HEK293 (cell line): Measurements from ENCODE around the gene SPTBN5.

Source experiments
- CTCF ChIA-PET: fragments of 350-600 bp; formaldehyde crosslinking; extraction: SDS; loops from one replicate; lab custom pipeline; 2021; ENCODE audit warnings: antibody characterized with exemption; lab: Yijun Ruan, JAX
- POLR2A ChIA-PET: fragments of 300-600 bp; formaldehyde crosslinking; extraction: SDS; loops from one replicate; lab custom pipeline; 2020; ENCODE audit warnings: antibody characterized with exemption, inconsistent platforms; lab: Yijun Ruan, JAX
- H3K27ac ChIP-seq: fragments of 200-500 bp; sonication (Bioruptor generic); 2 replicates; pipeline ENCODE4 v1.5.1; 2014; ENCODE audit warnings: low read depth, low read length, control low read depth, inconsistent platforms; ENCODE audit errors: extremely low read depth
- H3K36me3 ChIP-seq, 2 experiments: fragments of 200-500 bp in 1 of 2; sonication (Bioruptor generic) in 1 of 2; 1 replicate in 1 of 2; 2 replicates in 1 of 2; pipeline ENCODE4 v1.5.1; 2014 to 2017; ENCODE audit warnings: inconsistent platforms in 2 of 2, low read length in 2 of 2; ENCODE audit not compliant: control insufficient read depth in 2 of 2, insufficient read depth in 1 of 2
- H3K4me1 ChIP-seq: fragments of 200-500 bp; sonication (Bioruptor generic); 2 replicates; pipeline ENCODE4 v1.5.1; 2014; ENCODE audit warnings: mild to moderate bottlenecking, low read length, inconsistent platforms; ENCODE audit not compliant: control insufficient read depth, insufficient read depth
- H3K4me3 ChIP-seq: 2 replicates; pipeline ENCODE4 v1.5.1; 2011; ENCODE audit warnings: low read depth, mild to moderate bottlenecking, control low read depth, low read length, moderate library complexity
- H3K9me3 ChIP-seq: fragments of 200-500 bp; sonication (Bioruptor generic); 2 replicates; pipeline ENCODE4 v1.5.1; 2014; ENCODE audit warnings: low read depth, low read length, inconsistent platforms; ENCODE audit not compliant: control insufficient read depth, insufficient read depth
- GLIS1 ChIP-seq: fragments of 450-650 bp; formaldehyde crosslinking; IDR thresholded peaks from 2 replicates; pipeline ENCODE4 v1.5.1; 2016; ENCODE audit warnings: missing biosample characterization, missing genetic modification characterization
- HOXD13 ChIP-seq: sonication (generic); formaldehyde crosslinking; IDR thresholded peaks from 2 replicates; pipeline ENCODE4 v1.8.0; 2022; ENCODE audit warnings: missing genetic modification reagents, borderline replicate concordance
- SP7 ChIP-seq: fragments of 450-650 bp; formaldehyde crosslinking; IDR thresholded peaks from 2 replicates; pipeline ENCODE4 v1.5.1; 2016; ENCODE audit warnings: missing biosample characterization, missing genetic modification characterization
- TCF7L2 ChIP-seq: IDR thresholded peaks from 2 replicates; pipeline ENCODE4 v1.6.1; 2011; ENCODE audit warnings: low read depth, mild to moderate bottlenecking, inconsistent platforms, low read length, moderate library complexity, borderline replicate concordance
- TRIM28 ChIP-seq: IDR thresholded peaks from 2 replicates; pipeline ENCODE4 v1.6.1; 2011; ENCODE audit warnings: low read length, control low read depth, borderline replicate concordance
- ZBTB1 ChIP-seq: fragments of 450-650 bp; formaldehyde crosslinking; IDR thresholded peaks from 2 replicates; pipeline ENCODE4 v1.5.1; 2016; ENCODE audit warnings: missing biosample characterization, missing genetic modification characterization
- ZBTB21 ChIP-seq: fragments of 450-650 bp; formaldehyde crosslinking; IDR thresholded peaks from 2 replicates; pipeline ENCODE4 v1.5.1; 2017; ENCODE audit warnings: missing biosample characterization, missing genetic modification characterization
- ZEB2 ChIP-seq: fragments of 450-650 bp; formaldehyde crosslinking; IDR thresholded peaks from 2 replicates; pipeline ENCODE4 v1.5.1; 2016; ENCODE audit warnings: missing biosample characterization, missing genetic modification characterization
- ZNF221 ChIP-seq: fragments of 450-650 bp; formaldehyde crosslinking; IDR thresholded peaks from 2 replicates; pipeline ENCODE4 v1.5.1; 2017; ENCODE audit warnings: missing biosample characterization, missing genetic modification characterization, borderline replicate concordance
- ZNF426 ChIP-seq: fragments of 450-650 bp; formaldehyde crosslinking; IDR thresholded peaks from 2 replicates; pipeline ENCODE4 v1.5.1; 2017; ENCODE audit warnings: missing biosample characterization, missing genetic modification characterization, mild to moderate bottlenecking, inconsistent platforms, moderate library complexity
- ZNF501 ChIP-seq: fragments of 450-650 bp; formaldehyde crosslinking; IDR thresholded peaks from 2 replicates; pipeline ENCODE4 v1.5.1; 2016; ENCODE audit warnings: missing biosample characterization, missing genetic modification characterization
- ZNF555 ChIP-seq: fragments of 450-650 bp; formaldehyde crosslinking; conservative IDR thresholded peaks from 2 replicates; pipeline ENCODE4 v1.5.1; 2017; ENCODE audit warnings: missing biosample characterization, mild to moderate bottlenecking, missing genetic modification characterization, inconsistent platforms
- ZNF596 ChIP-seq: fragments of 450-650 bp; IDR thresholded peaks from 2 replicates; pipeline ENCODE4 v1.5.0; 2018; ENCODE audit warnings: missing biosample characterization, mild to moderate bottlenecking, missing genetic modification characterization, moderate library complexity
- ZNF664 ChIP-seq: fragments of 450-650 bp; formaldehyde crosslinking; IDR thresholded peaks from 2 replicates; pipeline ENCODE4 v1.5.1; 2016; ENCODE audit warnings: missing biosample characterization, missing genetic modification characterization
- ZNF677 ChIP-seq: fragments of 450-650 bp; IDR thresholded peaks from 2 replicates; pipeline ENCODE4 v1.5.0; 2018; ENCODE audit warnings: missing biosample characterization, mild to moderate bottlenecking, missing genetic modification characterization, moderate library complexity
- TF ChIP-seq, protein P1 (sequence below): fragments of 450-650 bp; formaldehyde crosslinking; IDR thresholded peaks from 2 replicates; pipeline ENCODE4 v1.5.1; 2016; ENCODE audit warnings: missing biosample characterization, missing genetic modification characterization, low read depth
- TF ChIP-seq, protein P2 (sequence below): fragments of 450-650 bp; formaldehyde crosslinking; IDR thresholded peaks from 2 replicates; pipeline ENCODE4 v1.5.1; 2016; ENCODE audit warnings: missing biosample characterization, missing genetic modification characterization
- TF ChIP-seq, protein P3 (sequence below): fragments of 450-650 bp; formaldehyde crosslinking; conservative IDR thresholded peaks from 2 replicates; pipeline ENCODE4 v1.5.1; 2016; ENCODE audit warnings: low read depth, missing biosample characterization, missing genetic modification characterization
- TF ChIP-seq, protein P4 (sequence below): fragments of 450-650 bp; formaldehyde crosslinking; IDR thresholded peaks from 2 replicates; pipeline ENCODE4 v1.5.1; 2016; ENCODE audit warnings: missing biosample characterization, missing genetic modification characterization
- TF ChIP-seq, protein P5 (sequence below): fragments of 450-650 bp; formaldehyde crosslinking; IDR thresholded peaks from 2 replicates; pipeline ENCODE4 v1.5.1; 2016; ENCODE audit warnings: missing biosample characterization, missing genetic modification characterization
- TF ChIP-seq, protein P6 (sequence below): fragments of 450-650 bp; formaldehyde crosslinking; IDR thresholded peaks from 2 replicates; pipeline ENCODE4 v1.5.1; 2016; ENCODE audit warnings: missing biosample characterization, missing genetic modification characterization

The SPTBN5 gene

DNA sequence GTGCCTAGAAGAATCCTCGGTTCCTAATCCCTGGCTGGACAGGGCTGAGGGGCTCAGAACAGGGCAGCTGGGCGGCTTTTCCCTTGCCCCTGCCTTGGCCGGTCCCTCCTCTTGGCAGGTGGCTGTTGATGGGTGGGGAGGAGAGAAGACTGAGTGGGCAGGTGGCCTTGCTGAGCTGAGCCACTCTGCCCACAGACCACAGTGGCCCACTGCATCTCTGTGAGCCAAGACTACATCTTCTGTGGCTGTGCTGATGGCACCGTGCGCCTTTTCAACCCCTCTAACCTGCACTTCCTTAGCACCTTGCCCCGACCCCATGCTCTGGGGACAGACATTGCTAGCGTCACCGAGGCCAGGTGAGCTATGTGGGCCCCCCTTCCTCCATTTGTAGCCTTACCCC is 80.4 kb downstream of the SPTBN5 start:
- CTCF ChIA-PET = interaction anchor here (0.6 to 6.5 kb wide), 5 partner anchors 33 to 347 kb away, joined by 5 to 100 read pairs (median 17); partner anchors contain the start of gene MAPKBP1

DNA sequence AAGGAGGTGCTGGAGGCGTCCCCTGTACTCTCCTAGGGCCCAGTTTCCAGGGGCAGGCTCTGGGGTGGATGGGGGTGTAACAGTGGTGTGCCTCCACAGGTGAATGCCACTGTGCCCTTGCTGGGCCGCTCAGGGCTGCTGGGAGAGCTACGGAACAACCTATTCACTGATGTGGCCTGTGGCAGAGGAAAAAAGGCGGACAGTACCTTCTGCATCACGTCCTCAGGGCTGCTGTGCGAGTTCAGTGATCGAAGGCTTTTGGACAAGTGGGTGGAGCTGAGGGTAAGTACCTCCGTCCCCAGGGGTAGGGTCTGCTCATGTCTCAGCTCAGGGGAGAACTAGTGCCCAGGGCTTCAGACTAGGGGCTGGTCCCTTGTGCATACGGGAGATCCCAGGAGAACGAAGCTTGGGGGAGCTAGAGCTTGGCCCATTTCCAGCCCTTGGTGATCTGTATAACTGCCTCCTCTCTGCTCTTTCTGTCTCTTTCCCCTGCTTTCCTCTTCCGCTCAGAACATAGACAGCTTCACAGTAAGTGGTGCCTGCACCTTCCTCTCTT is 81.0 kb downstream of the SPTBN5 start:
- CTCF ChIA-PET = interaction anchor here (0.6 to 6.5 kb wide), 8 partner anchors 25 to 347 kb away, joined by 3 to 100 read pairs (median 6); partner anchors contain the start of gene MAPKBP1
- Histone ChIP-seq H3K27ac (no peak overlapping the region), H3K4me1 (no peaks in the 10 kb centered on the region), H3K9me3 (no peaks in the 10 kb centered on the region), H3K4me3 (no peak overlapping the region), H3K36me3 (peaks cover 0 to 27% of the 10 kb centered on the region in 2 experiments; a peak in 1 of 3 replicates)
- POLR2A ChIA-PET = no interaction called here
- TF ChIP-seq ZNF677 = no peak
- TF ChIP-seq ZNF221 = no peak
- TF ChIP-seq GLIS1 (tag by site-specific recombination) = no peak
- TF ChIP-seq, protein P1, sequence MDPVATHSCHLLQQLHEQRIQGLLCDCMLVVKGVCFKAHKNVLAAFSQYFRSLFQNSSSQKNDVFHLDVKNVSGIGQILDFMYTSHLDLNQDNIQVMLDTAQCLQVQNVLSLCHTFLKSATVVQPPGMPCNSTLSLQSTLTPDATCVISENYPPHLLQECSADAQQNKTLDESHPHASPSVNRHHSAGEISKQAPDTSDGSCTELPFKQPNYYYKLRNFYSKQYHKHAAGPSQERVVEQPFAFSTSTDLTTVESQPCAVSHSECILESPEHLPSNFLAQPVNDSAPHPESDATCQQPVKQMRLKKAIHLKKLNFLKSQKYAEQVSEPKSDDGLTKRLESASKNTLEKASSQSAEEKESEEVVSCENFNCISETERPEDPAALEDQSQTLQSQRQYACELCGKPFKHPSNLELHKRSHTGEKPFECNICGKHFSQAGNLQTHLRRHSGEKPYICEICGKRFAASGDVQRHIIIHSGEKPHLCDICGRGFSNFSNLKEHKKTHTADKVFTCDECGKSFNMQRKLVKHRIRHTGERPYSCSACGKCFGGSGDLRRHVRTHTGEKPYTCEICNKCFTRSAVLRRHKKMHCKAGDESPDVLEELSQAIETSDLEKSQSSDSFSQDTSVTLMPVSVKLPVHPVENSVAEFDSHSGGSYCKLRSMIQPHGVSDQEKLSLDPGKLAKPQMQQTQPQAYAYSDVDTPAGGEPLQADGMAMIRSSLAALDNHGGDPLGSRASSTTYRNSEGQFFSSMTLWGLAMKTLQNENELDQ (tag by site-specific recombination) = no peak
- TF ChIP-seq, protein P2, sequence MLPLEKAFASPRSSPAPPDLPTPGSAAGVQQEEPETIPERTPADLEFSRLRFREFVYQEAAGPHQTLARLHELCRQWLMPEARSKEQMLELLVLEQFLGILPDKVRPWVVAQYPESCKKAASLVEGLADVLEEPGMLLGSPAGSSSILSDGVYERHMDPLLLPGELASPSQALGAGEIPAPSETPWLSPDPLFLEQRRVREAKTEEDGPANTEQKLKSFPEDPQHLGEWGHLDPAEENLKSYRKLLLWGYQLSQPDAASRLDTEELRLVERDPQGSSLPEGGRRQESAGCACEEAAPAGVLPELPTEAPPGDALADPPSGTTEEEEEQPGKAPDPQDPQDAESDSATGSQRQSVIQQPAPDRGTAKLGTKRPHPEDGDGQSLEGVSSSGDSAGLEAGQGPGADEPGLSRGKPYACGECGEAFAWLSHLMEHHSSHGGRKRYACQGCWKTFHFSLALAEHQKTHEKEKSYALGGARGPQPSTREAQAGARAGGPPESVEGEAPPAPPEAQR (tag by site-specific recombination) = no peak
- TF ChIP-seq, protein P3, sequence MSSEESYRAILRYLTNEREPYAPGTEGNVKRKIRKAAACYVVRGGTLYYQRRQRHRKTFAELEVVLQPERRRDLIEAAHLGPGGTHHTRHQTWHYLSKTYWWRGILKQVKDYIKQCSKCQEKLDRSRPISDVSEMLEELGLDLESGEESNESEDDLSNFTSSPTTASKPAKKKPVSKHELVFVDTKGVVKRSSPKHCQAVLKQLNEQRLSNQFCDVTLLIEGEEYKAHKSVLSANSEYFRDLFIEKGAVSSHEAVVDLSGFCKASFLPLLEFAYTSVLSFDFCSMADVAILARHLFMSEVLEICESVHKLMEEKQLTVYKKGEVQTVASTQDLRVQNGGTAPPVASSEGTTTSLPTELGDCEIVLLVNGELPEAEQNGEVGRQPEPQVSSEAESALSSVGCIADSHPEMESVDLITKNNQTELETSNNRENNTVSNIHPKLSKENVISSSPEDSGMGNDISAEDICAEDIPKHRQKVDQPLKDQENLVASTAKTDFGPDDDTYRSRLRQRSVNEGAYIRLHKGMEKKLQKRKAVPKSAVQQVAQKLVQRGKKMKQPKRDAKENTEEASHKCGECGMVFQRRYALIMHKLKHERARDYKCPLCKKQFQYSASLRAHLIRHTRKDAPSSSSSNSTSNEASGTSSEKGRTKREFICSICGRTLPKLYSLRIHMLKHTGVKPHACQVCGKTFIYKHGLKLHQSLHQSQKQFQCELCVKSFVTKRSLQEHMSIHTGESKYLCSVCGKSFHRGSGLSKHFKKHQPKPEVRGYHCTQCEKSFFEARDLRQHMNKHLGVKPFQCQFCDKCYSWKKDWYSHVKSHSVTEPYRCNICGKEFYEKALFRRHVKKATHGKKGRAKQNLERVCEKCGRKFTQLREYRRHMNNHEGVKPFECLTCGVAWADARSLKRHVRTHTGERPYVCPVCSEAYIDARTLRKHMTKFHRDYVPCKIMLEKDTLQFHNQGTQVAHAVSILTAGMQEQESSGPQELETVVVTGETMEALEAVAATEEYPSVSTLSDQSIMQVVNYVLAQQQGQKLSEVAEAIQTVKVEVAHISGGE (tag by site-specific recombination) = no peak
- TF ChIP-seq ZBTB21 (tag by site-specific recombination) = no peak

More for the DNA sequence above, 80.4 kb downstream of the SPTBN5 start:
- peaks cover 0 to 32% of the 10 kb centered on the region in 2 experiments; a peak in 1 of 3 replicates for H3K36me3 ChIP-seq
- TF ChIP-seq, protein P4, sequence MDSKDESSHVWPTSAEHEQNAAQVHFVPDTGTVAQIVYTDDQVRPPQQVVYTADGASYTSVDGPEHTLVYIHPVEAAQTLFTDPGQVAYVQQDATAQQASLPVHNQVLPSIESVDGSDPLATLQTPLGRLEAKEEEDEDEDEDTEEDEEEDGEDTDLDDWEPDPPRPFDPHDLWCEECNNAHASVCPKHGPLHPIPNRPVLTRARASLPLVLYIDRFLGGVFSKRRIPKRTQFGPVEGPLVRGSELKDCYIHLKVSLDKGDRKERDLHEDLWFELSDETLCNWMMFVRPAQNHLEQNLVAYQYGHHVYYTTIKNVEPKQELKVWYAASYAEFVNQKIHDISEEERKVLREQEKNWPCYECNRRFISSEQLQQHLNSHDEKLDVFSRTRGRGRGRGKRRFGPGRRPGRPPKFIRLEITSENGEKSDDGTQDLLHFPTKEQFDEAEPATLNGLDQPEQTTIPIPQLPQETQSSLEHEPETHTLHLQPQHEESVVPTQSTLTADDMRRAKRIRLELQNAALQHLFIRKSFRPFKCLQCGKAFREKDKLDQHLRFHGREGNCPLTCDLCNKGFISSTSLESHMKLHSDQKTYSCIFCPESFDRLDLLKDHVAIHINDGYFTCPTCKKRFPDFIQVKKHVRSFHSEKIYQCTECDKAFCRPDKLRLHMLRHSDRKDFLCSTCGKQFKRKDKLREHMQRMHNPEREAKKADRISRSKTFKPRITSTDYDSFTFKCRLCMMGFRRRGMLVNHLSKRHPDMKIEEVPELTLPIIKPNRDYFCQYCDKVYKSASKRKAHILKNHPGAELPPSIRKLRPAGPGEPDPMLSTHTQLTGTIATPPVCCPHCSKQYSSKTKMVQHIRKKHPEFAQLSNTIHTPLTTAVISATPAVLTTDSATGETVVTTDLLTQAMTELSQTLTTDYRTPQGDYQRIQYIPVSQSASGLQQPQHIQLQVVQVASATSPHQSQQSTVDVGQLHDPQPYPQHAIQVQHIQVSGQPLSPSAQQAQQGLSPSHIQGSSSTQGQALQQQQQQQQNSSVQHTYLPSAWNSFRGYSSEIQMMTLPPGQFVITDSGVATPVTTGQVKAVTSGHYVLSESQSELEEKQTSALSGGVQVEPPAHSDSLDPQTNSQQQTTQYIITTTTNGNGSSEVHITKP (tag by site-specific recombination) = no peak
- TF ChIP-seq TRIM28 = no peak
- TF ChIP-seq, protein P5, sequence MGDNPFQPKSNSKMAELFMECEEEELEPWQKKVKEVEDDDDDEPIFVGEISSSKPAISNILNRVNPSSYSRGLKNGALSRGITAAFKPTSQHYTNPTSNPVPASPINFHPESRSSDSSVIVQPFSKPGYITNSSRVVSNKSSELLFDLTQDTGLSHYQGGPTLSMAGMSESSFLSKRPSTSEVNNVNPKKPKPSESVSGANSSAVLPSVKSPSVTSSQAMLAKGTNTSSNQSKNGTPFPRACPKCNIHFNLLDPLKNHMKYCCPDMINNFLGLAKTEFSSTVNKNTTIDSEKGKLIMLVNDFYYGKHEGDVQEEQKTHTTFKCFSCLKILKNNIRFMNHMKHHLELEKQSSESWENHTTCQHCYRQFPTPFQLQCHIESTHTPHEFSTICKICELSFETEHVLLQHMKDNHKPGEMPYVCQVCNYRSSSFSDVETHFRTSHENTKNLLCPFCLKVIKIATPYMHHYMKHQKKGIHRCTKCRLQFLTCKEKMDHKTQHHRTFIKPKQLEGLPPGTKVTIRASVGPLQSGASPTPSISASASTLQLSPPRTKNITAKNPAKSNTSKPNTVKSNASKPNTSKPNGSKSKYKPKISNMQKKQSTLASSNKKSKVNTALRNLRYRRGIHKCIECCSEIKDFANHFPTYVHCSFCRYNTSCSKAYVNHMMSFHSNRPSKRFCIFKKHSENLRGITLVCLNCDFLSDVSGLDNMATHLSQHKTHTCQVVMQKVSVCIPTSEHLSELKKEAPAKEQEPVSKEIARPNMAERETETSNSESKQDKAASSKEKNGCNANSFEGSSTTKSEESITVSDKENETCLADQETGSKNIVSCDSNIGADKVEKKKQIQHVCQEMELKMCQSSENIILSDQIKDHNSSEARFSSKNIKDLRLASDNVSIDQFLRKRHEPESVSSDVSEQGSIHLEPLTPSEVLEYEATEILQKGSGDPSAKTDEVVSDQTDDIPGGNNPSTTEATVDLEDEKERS (tag by site-specific recombination) = no peak
- TF ChIP-seq ZNF555 = no peak
- TF ChIP-seq SP7 = no peak
- no peak for TF ChIP-seq ZBTB1 (tag by site-specific recombination)
- TF ChIP-seq, protein P6, sequence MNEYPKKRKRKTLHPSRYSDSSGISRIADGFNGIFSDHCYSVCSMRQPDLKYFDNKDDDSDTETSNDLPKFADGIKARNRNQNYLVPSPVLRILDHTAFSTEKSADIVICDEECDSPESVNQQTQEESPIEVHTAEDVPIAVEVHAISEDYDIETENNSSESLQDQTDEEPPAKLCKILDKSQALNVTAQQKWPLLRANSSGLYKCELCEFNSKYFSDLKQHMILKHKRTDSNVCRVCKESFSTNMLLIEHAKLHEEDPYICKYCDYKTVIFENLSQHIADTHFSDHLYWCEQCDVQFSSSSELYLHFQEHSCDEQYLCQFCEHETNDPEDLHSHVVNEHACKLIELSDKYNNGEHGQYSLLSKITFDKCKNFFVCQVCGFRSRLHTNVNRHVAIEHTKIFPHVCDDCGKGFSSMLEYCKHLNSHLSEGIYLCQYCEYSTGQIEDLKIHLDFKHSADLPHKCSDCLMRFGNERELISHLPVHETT = no peak
- TF ChIP-seq TCF7L2 = no peak
- TF ChIP-seq ZNF501 (tag by site-specific recombination) = no peak
- TF ChIP-seq HOXD13 (CRISPR knock-in tag) = no peak
- no peak for TF ChIP-seq ZNF596 (tag by site-specific recombination)
- no peak for TF ChIP-seq ZNF426 (tag by site-specific recombination)
- TF ChIP-seq ZEB2 (tag by site-specific recombination) = no peak
- TF ChIP-seq ZNF664 (tag by site-specific recombination) = no peak
- POLR2A ChIA-PET = no interaction called here
- H3K4me1 ChIP-seq = no peaks in the 10 kb centered on the region
- H3K4me3 ChIP-seq = no peak overlapping the region
- no peak overlapping the region for H3K27ac ChIP-seq
- no peaks in the 10 kb centered on the region for H3K9me3 ChIP-seq
